ENCODE measurements around the gene VTI1A.

The VTI1A gene

DNA sequence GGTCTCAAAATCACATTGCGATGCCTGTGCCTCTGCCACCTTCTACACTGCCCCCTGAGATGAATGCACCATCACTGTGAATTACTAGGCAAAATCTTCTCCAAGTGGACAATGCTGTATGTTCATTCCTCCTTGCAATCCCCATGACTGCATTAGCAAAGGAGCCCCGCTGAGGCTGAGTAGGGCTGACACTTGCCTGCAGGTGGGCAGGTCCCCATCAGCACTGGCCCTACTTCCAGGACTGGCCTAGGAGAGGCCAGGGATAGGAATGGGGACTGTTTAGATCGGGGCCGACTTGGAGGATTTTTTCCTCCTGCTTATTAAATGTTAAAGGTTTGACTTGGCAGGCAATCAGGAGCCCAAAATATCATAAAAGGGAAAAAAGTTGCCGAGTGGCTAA is 376.0 kb downstream of the VTI1A start:
- no peak overlapping the region for H3K4me3 ChIP-seq (ENCODE audit: low read depth, low read length)
- no peak for DNase-seq (ENCODE audit: low read depth, low spot score)
- TF ChIP-seq, protein P1, sequence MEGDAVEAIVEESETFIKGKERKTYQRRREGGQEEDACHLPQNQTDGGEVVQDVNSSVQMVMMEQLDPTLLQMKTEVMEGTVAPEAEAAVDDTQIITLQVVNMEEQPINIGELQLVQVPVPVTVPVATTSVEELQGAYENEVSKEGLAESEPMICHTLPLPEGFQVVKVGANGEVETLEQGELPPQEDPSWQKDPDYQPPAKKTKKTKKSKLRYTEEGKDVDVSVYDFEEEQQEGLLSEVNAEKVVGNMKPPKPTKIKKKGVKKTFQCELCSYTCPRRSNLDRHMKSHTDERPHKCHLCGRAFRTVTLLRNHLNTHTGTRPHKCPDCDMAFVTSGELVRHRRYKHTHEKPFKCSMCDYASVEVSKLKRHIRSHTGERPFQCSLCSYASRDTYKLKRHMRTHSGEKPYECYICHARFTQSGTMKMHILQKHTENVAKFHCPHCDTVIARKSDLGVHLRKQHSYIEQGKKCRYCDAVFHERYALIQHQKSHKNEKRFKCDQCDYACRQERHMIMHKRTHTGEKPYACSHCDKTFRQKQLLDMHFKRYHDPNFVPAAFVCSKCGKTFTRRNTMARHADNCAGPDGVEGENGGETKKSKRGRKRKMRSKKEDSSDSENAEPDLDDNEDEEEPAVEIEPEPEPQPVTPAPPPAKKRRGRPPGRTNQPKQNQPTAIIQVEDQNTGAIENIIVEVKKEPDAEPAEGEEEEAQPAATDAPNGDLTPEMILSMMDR (IDR thresholded peaks at IDR 0.05; ENCODE audit: low read depth, low read length), result no peak
- in situ Hi-C loops (cut with HindIII; ENCODE audit: low sequenced_read_pairs), result no loop called here

- H3K4me3 ChIP-seq (ENCODE audit: low read depth, low read length), result no peak overlapping the region
- in situ Hi-C loops (cut with HindIII; ENCODE audit: low sequenced_read_pairs), result no loop called here
- no peak for DNase-seq (ENCODE audit: low read depth, low spot score)
- TF ChIP-seq, protein P1 (IDR thresholded peaks at IDR 0.05; ENCODE audit: low read depth, low read length), result no peak
Measured at GRCh38 chr10:112823604-112824003, 376.6 kb downstream of the VTI1A start.

DNA sequence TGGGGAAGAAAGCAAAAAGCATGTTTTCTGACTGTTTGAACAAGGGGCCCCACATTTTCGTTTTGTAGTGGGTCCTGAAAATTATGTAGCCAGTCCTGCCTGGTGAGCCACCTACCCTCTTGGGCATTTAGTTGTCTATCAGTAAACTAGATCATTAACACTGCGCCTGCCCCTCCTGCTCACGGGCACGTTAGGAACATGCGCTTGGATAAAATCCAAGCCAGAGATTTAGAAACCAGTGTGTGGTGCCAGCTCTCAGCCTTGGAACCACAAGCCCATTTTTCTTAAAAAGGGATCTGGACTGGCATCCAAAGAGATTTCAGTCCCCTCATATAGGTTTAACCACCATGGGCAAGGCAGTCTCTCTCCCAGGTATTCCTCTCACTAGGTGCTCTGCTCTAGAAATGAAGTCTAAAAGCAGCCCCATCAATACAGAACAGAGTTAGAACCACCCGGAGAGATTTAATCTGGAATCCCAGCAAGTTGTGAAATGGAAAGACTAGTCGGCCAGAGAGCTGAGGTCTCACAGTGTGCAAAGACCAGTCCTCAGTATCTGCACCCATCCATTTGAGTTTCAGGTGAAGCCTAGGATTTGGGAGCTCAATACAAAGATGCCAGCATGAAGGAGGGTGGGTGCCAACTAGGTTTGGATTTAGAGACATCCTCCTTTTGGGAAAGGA is 379.1 kb downstream of the VTI1A start:
- no peak for DNase-seq (ENCODE audit: low read depth, low spot score)
- no peak overlapping the region for H3K4me3 ChIP-seq (ENCODE audit: low read depth, low read length)
- in situ Hi-C loops (cut with HindIII; ENCODE audit: low sequenced_read_pairs), result no loop called here
- TF ChIP-seq, protein P1 (IDR thresholded peaks at IDR 0.05; ENCODE audit: low read depth, low read length), result no peak

DNA sequence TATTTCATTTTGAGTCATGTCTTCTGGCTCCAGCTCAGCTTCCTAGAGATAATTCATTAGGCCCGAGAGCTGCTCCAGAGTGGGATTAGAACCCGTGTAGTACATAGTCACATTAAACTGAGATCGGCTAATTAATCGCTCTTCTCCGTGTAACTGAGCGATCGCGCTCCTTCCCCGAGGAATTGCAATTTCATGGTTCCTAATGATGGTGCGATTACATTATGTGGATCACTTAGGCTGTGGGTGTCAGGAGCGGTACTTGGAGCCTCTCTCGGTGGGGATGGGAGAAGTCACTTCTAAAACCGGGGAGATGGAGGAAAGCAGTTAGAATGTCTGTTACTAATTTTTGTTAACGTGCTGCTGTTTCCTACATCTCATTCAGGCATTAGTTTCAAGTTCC is 380.1 kb downstream of the VTI1A start:
- in situ Hi-C loops (cut with HindIII; ENCODE audit: low sequenced_read_pairs), result no loop called here

DNA sequence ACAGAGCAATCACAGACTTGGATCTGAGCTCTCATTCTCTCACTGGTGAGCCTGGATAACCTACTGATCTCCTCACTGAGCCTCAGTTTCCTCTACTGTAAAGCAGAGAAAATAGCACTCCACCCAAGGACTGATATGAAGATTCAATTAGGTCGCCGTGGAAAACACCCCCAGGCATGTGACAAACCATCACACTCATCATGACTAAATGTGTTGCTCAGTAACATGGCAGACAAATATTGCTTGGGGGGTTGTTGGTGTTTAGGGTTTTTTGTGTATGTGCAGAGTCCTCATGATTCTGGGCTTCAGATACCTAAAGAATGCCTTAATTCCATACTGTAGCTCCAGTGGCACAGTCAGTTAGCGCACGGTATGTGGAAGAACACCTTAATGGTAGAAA is 380.9 kb downstream of the VTI1A start:
- no peak overlapping the region for H3K4me3 ChIP-seq (ENCODE audit: low read depth, low read length)
- no peak for DNase-seq (ENCODE audit: low read depth, low spot score)
- in situ Hi-C loops (cut with HindIII; ENCODE audit: low sequenced_read_pairs), result no loop called here
- TF ChIP-seq, protein P1 (IDR thresholded peaks at IDR 0.05; ENCODE audit: low read depth, low read length), result no peak

More for the DNA sequence above, 380.1 kb downstream of the VTI1A start:
- no peak for DNase-seq (ENCODE audit: low read depth, low spot score)
- no peak overlapping the region for H3K4me3 ChIP-seq (ENCODE audit: low read depth, low read length)
- TF ChIP-seq, protein P1 (IDR thresholded peaks at IDR 0.05; ENCODE audit: low read depth, low read length), result no peak

DNA sequence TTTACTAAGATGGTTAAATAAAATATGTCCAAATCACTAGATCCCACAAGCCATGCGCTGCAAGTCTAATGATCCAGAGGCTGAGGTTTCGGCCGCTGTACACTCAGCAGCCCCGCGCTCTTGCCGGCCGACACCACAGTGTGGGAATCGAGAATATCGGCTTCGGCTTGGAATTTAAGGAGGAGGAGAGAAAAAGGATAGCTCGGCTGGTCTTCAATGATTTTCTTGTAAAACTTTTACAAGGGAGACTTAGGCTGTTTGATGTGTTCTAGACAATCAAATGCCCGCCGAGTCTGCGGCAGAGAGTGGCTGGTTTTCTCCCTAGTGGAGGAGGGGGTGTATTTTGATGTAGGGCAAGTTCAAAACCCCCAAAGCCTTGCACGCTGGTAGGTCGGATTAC is 384.8 kb downstream of the VTI1A start:
- DNase-seq (ENCODE audit: low read depth, low spot score), result no peak
- TF ChIP-seq, protein P1 (IDR thresholded peaks at IDR 0.05; ENCODE audit: low read depth, low read length), result no peak
- H3K4me3 ChIP-seq (ENCODE audit: low read depth, low read length), result no peak overlapping the region
- in situ Hi-C loops (cut with HindIII; ENCODE audit: low sequenced_read_pairs), result no loop called here

All from astrocyte of the spinal cord (primary cell).